Measurements from ENCODE around the gene DGKZ.

DNA sequence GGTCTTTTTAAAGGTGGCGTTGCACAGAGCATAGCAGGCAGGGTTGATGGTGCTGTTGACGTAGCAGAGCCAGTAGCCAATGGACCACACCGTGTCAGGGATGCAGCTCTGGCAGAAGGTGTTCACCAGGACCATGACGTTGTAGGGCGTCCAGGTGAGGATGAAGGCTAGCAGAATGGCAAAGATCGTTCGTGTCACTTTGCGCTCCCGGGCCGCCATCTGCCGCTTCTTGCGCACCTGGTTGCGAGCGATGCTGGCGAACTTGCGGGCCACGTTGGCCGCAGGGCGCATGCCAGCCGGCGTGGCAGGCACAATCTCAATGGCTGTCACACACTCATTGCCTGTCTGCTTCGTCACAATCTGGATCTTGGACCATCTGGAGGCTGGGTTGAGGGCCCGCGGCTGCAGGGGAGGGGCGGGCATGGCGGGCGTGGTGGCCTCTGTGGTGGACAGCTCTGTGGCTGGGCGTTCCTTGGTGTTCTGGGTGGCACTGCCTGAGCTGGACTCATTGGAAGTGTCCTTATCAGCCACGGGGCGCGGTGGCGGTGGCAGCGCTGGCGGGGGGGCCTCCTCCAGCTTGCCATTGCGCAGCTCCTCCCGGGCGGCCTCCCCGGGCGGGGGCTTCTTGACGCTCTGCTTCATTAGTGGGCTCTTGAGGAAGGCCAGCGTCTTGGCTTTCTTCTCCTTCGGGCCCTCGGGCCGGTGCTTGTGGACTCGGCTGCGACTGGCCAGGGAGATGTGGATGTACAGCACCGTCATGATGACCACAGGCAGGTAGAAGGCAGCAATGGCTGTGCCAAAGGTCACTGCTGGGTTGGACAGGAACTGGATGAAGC lies 38.1 kb downstream of the DGKZ start:
- TF ChIP-seq, protein P1, sequence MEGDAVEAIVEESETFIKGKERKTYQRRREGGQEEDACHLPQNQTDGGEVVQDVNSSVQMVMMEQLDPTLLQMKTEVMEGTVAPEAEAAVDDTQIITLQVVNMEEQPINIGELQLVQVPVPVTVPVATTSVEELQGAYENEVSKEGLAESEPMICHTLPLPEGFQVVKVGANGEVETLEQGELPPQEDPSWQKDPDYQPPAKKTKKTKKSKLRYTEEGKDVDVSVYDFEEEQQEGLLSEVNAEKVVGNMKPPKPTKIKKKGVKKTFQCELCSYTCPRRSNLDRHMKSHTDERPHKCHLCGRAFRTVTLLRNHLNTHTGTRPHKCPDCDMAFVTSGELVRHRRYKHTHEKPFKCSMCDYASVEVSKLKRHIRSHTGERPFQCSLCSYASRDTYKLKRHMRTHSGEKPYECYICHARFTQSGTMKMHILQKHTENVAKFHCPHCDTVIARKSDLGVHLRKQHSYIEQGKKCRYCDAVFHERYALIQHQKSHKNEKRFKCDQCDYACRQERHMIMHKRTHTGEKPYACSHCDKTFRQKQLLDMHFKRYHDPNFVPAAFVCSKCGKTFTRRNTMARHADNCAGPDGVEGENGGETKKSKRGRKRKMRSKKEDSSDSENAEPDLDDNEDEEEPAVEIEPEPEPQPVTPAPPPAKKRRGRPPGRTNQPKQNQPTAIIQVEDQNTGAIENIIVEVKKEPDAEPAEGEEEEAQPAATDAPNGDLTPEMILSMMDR (IDR thresholded peaks at IDR 0.05; ENCODE audit: insufficient read depth, low read length, poor library complexity, severe bottlenecking): no peak
- TF ChIP-seq EZH2phosphoT487 (conservative IDR thresholded peaks at IDR 0.05; ENCODE audit: low read length): no peak
